Femur (tissue), 1 donor: ENCODE data around the gene BAHCC1.
"Not testable (repeated sequence)": the region's sequence is repeated elsewhere in the genome, so short reads cannot be mapped to it uniquely, and the experiment has no call there.

ENCODE experiments used
- DNase-seq: peaks from one replicate; pipeline ENCODE4 v3.0.0-alpha.2; 2017

Gene BAHCC1

DNA sequence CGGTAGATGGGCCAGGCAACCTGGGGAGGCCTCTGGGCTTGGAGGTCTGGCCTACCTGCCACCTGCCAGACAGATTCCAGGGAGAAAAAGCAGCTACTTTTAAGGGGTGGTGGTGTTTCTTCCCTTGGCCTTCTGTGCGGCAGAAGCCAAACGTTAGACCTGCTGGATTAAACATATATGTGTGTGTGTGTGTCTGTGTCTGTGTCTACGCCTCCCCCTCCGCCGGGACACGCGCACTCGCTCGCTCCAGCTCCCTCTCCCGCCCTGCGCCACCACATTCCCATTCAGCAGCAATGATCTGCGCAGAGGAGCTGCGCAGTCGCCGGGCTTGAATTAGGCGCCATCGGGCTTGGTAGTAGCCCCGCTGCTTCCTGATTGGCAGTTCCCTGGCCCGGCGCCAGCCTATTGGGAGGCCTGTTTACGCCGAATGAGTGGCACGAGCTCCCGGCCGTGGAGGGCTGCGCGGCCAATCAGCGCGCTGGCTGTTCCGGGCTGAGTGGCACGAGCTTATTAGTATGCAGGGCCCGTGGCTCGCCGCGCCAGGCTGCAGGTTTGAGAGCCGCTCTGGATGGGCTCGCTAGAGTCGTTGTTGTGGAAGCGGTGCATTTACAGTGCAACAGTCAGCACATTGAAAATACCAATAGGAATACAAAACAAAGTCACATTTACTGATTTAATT is at the start of gene BAHCC1:
BAHCC1 (plus strand) TSS at position 537 of the 679 bp plus-strand sequence. CDS start 4,283 bp downstream, outside the sequence.
- DNase-seq, result peak; percentile 100

DNA sequence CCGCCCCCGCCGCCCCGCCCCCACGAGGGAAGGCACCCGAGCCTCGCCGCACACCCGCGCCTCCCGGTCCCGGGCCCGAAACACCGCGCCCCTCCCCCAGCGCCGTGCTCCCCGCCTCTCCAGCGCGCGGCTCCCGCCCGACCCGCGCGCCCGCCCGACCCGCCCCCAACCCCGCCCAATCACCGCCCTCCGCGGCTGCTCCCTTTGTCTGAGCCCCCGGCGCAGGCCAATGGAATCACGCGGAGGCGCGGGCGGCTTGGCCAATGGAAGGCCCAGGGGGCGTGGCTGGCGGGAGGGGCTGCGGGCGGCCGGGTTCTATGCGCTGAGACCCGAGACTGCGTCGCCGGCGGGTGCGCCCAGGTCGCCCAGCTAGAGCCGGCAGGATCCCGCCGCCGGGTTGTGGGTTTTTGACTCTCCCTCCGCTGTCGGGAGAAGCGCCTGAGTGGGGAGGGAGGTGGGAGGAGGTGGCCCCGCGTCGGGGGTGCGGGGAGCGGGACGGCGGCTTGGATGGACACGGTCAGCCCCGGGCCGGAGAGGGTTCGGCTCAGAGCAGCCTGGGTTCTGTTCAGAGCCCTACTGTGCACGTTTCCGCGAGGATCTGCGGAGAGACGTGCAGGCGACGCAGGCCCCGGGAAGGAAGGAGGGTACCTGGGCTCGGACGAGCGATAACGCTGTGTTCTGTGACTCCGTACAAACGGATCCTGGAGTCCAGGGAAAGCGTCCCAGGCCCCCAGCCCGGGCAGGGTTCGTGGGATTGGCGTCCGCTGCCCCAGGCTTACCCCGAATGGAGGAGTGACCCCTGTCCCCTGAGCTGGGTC is 49.0 kb upstream of the BAHCC1 start:
- DNase-seq, result peak; percentile 99

DNA sequence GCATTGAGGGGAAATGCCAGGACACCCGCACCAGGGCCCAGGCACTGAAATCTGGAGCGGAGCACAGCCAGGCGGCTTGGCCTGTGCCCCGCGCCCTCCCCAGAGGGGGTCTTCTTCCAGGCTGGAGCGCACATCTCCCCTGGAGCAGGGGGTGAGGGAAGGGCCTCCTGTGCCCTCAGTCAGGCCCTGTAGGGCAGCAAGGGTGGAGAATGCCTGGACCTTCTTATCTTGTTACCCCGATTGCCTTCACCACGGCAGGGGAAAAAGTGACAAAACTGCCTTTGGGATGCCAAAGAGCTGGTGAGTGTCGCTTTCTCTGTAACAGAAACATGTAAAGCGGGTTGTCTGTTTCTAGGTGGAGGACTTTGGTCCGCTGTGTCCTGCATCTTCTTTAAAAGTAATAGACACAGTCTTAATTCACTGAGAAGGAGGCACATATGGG is 48.3 kb upstream of the BAHCC1 start:
- DNase-seq, result no peak

DNA sequence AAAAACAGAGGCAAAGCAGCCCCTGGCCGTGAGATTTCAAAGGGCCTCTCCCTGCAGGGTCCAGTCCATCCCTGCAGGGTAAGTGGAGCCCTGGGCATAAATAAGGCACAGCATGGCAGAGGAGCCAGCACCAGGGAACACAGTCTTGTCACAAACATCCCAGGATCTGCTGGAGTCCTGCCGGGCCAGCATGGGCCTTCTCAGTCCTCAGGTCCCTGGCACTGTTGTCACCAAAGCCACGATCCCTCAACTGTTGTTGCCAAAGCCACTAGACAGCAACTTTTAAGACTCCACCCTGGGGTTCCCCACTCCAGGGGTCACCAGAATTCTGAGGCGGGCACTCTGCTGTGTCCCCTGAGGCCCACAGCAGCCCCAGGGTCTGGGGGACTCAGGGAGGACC is 47.8 kb upstream of the BAHCC1 start:
- no peak for DNase-seq

DNA sequence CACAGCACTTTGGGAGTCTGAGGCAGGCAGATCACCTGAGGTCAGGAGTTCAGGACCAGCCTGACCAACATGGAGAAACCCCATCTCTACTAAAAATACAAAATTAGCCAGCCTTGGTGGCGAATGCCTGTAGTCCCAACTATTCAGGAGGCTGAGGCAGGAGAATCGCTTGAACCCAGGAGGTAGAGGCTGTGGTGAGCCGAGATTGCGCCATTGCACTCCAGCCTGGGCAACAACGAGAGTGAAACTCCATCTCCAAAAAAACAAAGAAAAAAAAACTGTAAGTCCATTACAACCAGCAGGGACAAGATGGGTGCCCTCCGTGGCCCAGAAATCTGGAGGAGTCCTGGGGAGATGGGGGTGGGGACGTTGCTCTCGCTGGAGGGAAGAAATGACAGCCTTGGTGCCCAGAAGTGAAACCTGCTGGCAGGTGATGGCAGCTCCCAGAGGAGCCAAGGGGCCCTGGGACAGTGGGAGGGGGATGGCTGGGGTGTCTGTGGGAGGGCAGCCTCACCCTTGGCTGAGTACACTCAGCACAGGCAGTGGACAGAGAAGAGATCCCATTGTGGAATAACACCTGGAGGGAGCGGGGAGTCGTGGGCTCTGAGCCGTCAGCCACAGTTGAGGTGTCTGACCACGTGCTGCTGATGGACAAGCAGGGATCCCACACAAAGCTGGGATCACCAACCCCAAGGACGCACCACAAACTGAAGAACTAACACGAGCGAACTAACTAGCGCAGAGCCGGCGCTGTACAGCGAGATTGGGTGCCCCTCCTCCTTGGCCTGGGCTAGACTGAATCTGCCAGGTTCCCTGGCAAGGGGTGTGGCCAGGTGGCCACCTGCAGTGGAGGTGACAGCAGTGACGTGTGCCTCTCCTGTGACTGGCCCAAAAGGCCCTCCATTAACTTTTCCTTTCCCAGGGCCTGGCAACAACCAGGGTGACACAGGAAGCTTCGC is 46.9 kb upstream of the BAHCC1 start:
- DNase-seq, result no peak

DNA sequence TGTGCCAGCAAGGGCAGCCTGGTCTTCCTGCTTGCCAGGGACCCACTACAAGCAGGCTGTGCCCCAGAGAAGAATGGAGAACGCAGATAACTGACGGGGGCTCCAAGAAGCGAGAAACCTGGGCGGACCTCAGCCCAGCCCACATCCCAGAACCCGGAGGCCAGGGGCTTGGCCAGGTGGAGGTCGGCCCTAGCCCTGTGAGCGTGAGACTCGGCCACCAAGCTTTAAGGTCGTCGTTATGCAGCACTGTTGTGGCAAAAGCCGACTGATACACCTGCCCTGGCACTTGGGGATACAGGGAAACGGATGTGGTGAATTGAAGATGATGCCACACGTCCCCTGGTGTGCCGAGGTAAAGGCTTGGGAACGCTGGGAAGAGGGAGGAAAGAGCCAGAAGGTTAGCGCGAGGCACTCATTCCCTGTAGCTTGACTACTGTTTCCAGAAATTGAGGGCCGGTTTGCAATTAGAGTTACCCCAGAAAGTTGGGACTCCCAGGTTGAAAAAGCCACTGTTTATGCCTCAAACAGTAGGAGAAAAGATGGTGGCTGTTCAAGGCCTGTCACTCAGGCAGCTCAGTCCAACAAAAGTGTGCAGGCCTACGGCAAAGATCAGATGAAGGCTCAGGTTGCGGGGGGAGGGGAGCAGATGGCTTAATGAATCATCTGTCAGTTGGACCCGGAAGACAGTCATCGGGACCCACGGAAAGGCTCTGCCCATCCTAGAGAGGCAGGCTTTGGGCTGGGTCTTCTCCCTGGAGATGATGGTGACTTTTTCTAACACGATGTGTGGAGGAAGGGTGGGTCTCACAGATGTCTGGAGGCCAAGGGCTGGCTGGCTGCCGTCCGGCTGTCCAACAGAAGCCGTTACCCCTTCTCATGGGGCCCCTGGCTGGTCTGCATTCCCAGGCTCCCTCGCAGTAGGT is 45.6 kb upstream of the BAHCC1 start:
- DNase-seq, result peak; percentile 64

DNA sequence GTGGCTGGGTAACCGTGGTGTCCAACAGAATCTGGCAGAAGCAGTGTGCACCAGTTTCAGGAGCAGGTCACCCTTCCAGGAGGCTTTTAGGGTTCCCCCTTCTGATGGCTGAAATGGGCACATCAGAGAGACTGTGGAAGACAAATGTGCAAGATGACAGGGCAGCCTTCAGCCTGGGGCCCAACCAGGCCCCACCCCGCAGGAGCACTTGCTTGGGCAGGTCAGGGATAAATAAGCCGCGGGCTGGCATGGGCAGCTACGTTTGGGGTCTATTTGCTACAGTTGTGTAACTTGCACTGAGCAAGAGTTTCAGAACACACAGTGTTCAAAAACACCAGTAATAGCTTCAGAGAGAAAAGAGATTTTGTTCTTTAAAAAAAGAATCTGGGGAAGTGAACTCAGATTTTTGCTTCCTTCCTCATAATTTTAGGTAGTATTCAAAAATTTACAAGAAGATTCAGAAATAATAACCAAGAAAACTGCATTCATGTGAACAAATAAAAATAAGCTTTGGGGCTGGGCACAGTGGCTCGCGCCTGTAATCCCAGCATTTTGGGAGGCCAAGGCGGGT is 44.9 kb upstream of the BAHCC1 start:
- no peak for DNase-seq

DNA sequence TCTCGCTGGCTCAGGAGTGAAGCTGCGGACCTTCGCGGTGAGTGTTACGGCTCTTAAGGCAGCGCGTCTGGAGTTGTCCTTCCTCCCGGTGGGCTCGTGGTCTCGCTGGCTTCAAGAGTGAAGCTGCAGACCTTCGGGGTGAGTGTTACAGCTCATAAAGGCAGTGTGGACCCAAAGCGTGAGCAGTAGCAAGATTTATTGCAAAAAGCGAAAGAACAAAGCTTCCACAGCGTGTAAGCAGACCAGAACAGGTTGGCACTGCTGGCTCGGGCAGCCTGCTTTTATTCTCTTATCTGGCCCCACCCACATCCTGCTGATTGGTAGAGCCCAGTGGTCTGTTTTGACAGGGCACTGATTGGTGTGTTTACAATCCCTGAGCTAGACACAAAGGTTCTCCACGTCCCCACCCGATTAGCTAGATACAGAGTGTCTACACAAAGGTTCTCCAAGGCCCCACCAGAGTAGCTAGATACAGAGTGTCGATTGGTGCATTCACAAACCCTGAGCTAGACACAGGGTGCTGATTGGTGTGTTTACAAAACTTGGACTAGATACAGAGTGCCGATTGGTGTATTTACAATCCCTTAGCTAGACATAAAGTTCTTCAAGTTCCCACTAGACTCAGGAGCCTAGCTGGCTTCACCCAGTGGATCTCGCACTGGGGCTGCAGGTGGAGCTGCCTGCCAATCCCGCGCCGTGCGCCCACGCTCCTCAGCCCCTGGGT is 43.8 kb upstream of the BAHCC1 start:
- DNase-seq, result not testable (repeated sequence)

DNA sequence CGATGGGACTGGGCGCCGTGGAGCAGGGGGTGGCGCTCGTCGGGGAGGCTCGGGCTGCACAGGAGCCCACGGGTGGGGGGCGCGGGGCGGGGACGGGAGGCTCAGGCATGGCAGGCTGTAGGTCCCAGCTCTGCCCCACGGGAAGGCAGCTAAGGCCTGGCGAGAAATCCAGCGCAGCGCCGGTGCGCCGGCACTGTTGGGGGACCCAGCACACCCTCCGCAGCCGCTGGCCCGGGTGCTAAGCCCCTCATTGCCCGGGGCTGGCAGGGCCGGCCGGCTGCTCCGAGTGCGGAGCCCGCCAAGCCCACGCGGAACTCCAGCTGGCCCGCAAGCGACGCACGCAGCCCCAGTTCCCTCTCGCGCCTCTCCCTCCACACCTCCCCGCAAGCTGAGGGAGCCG is 43.2 kb upstream of the BAHCC1 start:
- DNase-seq, result not testable (repeated sequence)

DNA sequence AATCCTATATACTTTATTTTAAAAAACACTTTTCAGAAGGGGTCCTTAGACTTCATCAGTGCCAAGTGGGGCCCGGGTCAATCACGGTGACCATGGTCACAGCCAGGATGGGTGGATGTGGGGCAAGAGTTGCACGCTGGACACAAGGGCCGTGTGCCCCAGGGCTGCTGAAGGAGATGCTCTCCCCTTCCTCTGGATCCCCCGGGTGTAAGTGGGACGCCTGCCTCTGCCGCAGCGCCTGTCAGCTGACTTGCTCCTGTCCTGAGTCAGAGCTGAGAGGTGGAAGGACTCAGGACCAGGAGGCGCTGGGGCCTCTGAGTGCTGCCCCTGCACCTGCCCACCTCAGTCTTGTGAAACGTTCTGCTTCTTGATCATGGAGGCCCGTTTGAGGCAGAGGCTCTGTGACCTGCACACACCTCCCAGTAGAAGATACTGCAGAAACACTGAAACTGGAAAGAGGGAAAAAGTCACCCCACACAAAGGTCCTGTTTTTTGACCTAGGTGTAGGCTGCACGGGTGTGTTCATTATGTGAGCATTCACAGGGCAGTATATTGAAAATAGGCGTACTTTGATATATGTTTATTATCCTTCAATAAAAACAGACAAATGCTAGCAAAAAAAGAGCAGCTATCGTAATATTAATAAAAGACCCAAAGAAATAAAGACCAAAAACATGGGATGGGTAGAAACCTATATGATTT is 40.9 kb upstream of the BAHCC1 start:
- DNase-seq, result no peak

DNA sequence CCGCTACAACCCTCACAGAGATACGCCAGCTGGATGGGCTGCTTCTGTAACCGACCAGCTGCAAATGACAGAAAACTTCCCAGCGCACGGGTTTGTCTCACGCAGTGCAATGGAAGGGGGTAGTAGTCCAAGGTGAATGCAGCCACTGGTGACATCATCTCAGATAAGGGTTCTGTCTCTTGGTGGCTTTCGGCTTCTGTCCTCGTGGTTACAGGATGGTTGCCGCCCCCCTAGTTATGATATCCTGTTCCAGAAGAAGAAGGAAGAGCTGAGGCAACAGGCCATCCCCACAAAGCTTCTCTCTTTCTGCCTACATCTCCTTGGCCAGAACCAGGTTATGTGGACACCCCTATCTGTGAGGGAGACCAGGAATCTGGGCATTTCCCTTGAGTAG is 40.3 kb upstream of the BAHCC1 start:
- DNase-seq, result no peak

DNA sequence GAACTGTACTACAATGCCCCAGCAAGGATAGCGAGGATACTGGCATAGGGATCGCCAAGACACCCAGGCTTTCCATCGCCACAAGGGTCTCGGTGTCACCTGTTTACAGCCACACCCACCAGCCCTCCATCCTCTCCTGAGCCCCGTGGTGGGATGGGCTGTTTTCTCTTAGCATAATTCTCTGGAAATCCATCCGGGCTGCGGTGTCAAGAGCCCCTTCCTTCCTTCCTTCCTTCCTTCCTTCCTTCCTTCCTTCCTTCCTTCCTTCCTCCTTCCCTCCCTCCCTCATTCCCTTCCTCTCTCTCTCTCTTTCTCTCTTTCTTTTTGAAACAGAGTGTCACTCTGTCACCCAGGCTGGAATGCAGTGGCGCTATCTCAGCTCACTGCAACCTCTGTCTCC is 36.0 kb upstream of the BAHCC1 start:
- DNase-seq, result no peak

DNA sequence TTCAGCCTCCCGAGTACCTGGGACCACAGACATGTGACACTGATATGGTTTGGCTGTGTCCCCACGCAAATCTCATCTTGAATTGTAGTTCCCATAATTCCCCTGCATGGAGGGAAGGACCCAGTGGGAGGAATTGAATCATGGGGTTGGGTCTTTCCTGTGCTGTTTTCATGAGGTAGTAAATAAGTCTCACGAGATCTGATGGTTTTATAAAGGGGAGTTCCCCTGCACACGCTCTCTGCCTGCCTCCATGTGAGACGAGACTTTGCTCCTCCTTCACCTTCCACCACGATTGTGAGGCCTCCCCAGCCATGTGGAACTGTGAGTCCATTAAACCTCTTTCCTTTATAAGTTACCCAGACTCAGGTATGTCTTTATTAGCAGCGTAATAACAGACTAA is 33.3 kb upstream of the BAHCC1 start:
- not testable (repeated sequence) for DNase-seq

DNA sequence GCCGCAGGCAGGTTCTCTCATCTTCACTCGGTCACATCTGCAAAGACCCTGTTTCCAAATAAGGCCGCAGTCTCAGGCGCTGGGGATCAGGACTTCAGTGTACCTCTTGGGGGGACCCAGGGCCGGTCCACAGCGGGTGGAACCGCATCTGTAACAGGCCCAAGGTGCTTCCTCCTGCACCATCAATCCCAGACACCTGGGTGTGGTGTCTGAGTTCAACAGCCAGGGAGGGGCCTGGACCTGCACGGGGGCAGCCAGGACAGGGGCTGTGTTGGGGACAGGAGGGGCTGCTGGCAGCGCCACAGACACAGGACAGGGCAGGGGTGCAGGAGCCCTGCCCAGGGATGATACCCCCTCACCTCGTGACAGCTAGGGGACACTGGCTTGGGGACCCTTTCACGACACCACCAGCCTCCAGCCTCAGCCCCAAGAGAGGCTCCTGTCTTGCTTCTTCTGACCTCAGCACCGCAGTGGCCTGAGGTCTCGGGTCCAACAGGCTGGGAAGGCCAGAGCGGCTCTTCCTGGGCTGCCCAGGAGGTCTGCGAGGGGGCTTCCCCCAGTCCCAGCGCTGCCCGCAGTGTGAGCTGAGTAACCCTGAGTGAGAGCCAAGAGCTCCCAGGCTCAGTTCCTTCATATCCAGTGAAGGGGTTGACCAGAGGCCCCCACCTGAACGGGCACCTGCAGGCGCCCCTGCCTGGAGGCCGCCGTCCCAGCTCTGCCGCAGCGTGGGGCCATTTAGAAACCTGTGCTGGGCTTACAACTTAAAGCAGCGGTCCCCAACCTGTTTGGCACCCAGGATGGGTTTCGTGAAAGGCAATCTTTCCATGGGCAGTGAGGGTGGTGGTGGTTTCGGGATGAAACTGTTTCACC is 30.7 kb upstream of the BAHCC1 start:
- no peak for DNase-seq

DNA sequence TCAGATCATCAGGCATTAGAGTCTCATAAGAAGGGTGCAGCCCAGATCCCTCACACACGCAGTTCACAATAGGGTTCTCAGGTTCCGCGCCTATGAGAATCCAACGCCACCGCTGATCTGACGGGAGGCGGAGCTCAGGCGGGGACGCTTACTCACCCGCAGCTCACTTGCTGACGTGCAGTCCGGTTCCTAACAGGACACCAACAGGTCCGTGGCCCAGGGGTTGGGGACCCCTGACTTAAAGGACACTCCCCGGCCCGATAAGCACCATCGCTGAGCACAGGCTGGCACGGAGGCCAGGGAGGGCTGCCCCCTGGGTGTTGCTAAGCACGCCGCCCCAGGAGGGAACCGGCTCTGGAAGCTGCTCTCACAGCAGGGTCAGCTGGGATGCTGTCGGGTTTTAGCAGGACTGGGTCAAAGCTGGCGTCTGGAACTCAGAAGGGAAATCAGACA is 30.1 kb upstream of the BAHCC1 start:
- DNase-seq, result no peak

DNA sequence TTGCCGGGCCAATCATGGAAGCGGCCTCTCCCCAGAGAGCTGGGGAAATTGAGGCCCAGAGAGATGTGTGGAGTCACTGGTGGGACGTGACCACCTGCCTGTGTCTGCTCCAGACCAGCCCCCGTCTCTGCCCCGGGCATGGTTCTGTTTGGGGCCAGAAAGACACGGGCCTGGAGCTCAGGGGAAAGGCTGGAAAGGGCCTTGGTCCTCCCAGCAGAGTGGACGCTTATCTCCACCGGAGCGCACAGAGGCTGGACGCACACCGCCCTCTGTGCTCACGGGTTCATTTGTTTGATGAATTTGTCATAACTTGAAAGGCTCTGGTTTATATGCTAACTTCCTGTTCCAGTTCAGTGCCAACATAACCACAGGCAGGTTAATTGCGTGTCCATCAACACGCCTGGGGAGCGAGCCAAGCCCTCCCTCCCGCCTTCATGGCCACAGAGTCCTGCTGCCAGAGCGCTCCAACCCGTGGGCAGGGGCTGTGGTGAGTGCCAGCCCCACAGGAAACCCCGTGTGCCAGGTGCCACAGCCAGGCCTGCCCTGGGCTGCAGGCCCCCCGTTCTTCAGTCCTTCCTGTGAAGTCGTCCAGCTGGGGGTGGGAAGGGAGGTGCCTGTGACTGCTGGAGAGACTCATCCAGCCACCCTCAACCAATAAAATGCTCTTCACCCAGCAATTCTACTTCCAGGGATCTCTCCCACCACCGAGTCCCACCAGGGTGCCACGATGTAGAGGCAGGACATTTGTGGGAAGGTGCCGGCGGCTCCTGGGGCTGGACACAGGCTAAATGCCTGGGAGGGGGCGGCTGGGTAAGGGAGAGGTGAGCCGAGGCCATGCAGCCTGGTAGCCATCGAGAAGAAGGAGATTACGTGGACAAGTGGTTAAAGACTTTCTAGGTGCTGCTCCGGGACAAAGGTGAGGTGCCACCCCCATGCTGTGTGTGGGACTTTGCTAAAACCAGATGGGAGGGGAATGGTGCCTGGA is 29.4 kb upstream of the BAHCC1 start:
- no peak for DNase-seq

DNA sequence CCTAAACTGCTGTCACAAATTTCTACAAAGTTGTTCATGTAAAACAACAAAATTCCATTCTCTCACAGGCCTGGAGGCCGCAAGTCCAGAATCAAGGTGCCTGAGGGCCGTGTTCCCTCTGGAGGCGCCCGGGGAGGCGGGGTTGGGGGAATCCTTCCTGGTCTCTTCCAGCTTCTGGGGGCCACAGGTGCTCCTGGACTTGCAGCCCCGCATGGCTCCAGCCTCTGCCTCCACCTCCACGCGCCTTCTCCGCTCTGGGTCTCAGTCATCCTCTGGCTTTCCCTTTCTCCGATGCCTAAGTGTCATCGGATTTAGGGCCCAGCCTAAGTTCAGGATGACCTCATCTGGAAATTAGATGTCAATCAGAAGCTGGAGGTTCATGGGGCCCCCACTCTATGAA is 28.6 kb upstream of the BAHCC1 start:
- no peak for DNase-seq

DNA sequence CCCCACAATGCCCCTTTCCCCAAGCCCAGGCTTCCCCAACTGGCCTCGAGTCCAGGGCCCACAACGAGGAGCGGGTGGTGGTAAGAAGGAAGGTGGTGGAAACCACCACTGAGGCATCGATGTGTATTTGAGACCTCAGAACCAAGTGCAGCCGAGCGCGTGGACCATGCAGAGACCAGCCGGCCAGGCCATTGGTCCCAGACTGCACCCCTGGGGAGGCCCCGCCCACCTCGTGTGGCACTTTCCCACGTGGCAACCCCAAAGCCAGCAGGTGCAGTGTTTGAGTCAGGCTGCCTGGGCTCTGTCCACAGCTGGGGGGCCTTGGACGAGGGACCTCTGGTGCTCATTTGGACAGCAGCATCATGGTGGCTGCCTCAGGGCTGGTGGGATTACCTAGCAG is 28.1 kb upstream of the BAHCC1 start:
- no peak for DNase-seq
